Sigmoid colon (tissue), 7 donors: ENCODE results near the gene PLEKHG7. TPM values are rescaled to one million over a fixed set of nuclear protein-coding genes. Genes with fewer than 3 reads are reported as not detected.
"Not testable (repeated sequence)": the region's sequence is repeated elsewhere in the genome, so short reads cannot be mapped to it uniquely, and the experiment has no call there.

Experiments
- DNase-seq: peaks from one replicate; pipeline ENCODE4 v3.0.0-alpha.2; 2019
- H3K27ac ChIP-seq, 4 donors: fragments of 200-600 bp; sonication (generic); one replicate each; pipeline ENCODE4 v1.5.1; 2016 to 2019; ENCODE audit warnings: mild to moderate bottlenecking in 1 of 4
- H3K27me3 ChIP-seq, 3 donors: fragments of 200-600 bp; sonication (generic); one replicate each; pipeline ENCODE4 v1.5.1; 2019; ENCODE audit warnings: mild to moderate bottlenecking in 1 of 3
- H3K36me3 ChIP-seq, 4 donors: fragments of 200-600 bp; sonication (generic); one replicate each; pipeline ENCODE4 v1.5.1; 2016 to 2019
- H3K4me1 ChIP-seq, 4 donors: fragments of 200-600 bp; sonication (generic); one replicate each; pipeline ENCODE4 v1.5.1; 2017 to 2019
- H3K4me3 ChIP-seq, 4 donors: fragments of 200-600 bp; sonication (generic); one replicate each; pipeline ENCODE4 v1.5.1; 2017 to 2019; ENCODE audit warnings: mild to moderate bottlenecking in 2 of 4, moderate library complexity in 1 of 4
- H3K9me3 ChIP-seq, 4 donors: fragments of 200-600 bp in 3 of 4; sonication (generic) in 3 of 4; one replicate each; pipeline versions ENCODE4 v1.5.1 to v1.6.1; 2013 to 2019
- CTCF ChIP-seq, 4 experiments: fragments of 450-650 bp in 3 of 4; fragments of 200-600 bp in 1 of 4; IDR thresholded peaks; one replicate each; pipeline ENCODE4 v1.5.1; 2016 to 2019; ENCODE audit warnings: antibody characterized with exemption in 4 of 4, mild to moderate bottlenecking in 3 of 4, moderate library complexity in 2 of 4
- EP300 ChIP-seq, 4 donors: sonication (generic); formaldehyde crosslinking; IDR thresholded peaks; one replicate each; pipeline ENCODE4 v1.6.1; 2017; ENCODE audit warnings: antibody characterized with exemption in 4 of 4
- POLR2A ChIP-seq, 2 donors: fragments of 450-650 bp; IDR thresholded peaks; one replicate each; pipeline ENCODE4 v1.6.1; 2016; ENCODE audit warnings: antibody characterized with exemption in 2 of 2, mild to moderate bottlenecking in 2 of 2, moderate library complexity in 2 of 2
- POLR2AphosphoS5 ChIP-seq, 4 donors: sonication (generic); formaldehyde crosslinking; IDR thresholded peaks; one replicate each; pipeline ENCODE4 v1.6.1; 2017; ENCODE audit warnings: antibody characterized with exemption in 4 of 4
- WGBS, 2 donors: extraction: QIAGEN DNeasy Blood & Tissue Kit; methylation state at CpG; one replicate each; pipeline ENCODE4 v1.1.7; 2013; 5-methylcytosine and 5-hydroxymethylcytosine counted together
- intact Hi-C: fragments of 100-400 bp; cut with DNase I; formaldehyde crosslinking; loops from one replicate; pipeline ENCODE4 v1.15.1; 2023
- polyA plus RNA-seq, 3 donors: library from polyadenylated mRNA; stranded (reverse); fragments of 200-250 nt; gene quantifications; one replicate each; pipeline ENCODE4 v1.2.3, GENCODE V29; 2013
- total RNA-seq, 4 donors: library from RNA; depleted of rRNA; stranded (reverse); fragments of >200 nt; gene quantifications; one replicate each; pipeline ENCODE4 v1.1.0, GENCODE V29; 2016
- donor health status: healthy with polysubstance abuse.
- donor health status: Bipolar disorder and iron deficiency.
- donor health status: healthy.

The PLEKHG7 gene
- total and polyA plus RNA-seq, 7 donors: 0.23 to 0.71 (median 0.50) TPM; not detected in 3

- 85 to 95% methylated on average over 4 of the region's 4 CpGs for WGBS, 2 donors
- TF ChIP-seq POLR2AphosphoS5 (IDR thresholded peaks at IDR 0.05) (no peak), CTCF (IDR thresholded peaks at IDR 0.05) (no peak), POLR2A (IDR thresholded peaks at IDR 0.05) (no peak), EP300 (IDR thresholded peaks at IDR 0.05) (no peak)
Observed at GRCh38 chr12:92657770-92658169, 45.0 kb upstream of the PLEKHG7 start.

GRCh38 chr12:92658611-92659010, 44.2 kb upstream of the PLEKHG7 start:
- no peak overlapping the region for H3K4me3 ChIP-seq
- H3K4me1 ChIP-seq: peaks cover 0 to 5% (median 0%) of the 10 kb centered on the region in 4 donors
- no peak overlapping the region for H3K27ac ChIP-seq
- H3K27me3 ChIP-seq: no peaks in the 10 kb centered on the region
- no peaks in the 10 kb centered on the region for H3K9me3 ChIP-seq
- intact Hi-C loops: no loop called here
- 98% methylated on average over 2 of the region's 2 CpGs for WGBS, 2 donors
- no peaks in the 10 kb centered on the region for H3K36me3 ChIP-seq
- no peak for DNase-seq
- no peak for TF ChIP-seq EP300 (IDR thresholded peaks at IDR 0.05)
- no peak for TF ChIP-seq CTCF (IDR thresholded peaks at IDR 0.05)
- no peak for TF ChIP-seq POLR2A (IDR thresholded peaks at IDR 0.05)
- no peak for TF ChIP-seq POLR2AphosphoS5 (IDR thresholded peaks at IDR 0.05)

More at GRCh38 chr12:92657770-92658169, 45.0 kb upstream of the PLEKHG7 start:
- H3K27me3 ChIP-seq: no peaks in the 10 kb centered on the region
- intact Hi-C loops: no loop called here
- no peak overlapping the region for H3K4me3 ChIP-seq
- no peaks in the 10 kb centered on the region for H3K9me3 ChIP-seq
- peaks cover 0 to 5% (median 0%) of the 10 kb centered on the region in 4 donors for H3K4me1 ChIP-seq
- no peak for DNase-seq
- H3K27ac ChIP-seq: no peak overlapping the region
- no peaks in the 10 kb centered on the region for H3K36me3 ChIP-seq

- Histone ChIP-seq H3K27ac (no peak overlapping the region), H3K27me3 (no peaks in the 10 kb centered on the region), H3K4me1 (no peaks in the 10 kb centered on the region), H3K36me3 (no peaks in the 10 kb centered on the region), H3K4me3 (no peak overlapping the region), H3K9me3 (no peaks in the 10 kb centered on the region)
- intact Hi-C loops: no loop called here
- 97% methylated on average over 6 of the region's 6 CpGs for WGBS, 2 donors
- DNase-seq: no peak
- TF ChIP-seq POLR2A (IDR thresholded peaks at IDR 0.05) (no peak), POLR2AphosphoS5 (IDR thresholded peaks at IDR 0.05) (no peak), CTCF (IDR thresholded peaks at IDR 0.05) (no peak), EP300 (IDR thresholded peaks at IDR 0.05) (no peak)
Observed at GRCh38 chr12:92661269-92661668, 41.5 kb upstream of the PLEKHG7 start.

GRCh38 chr12:92665496-92665895, 37.3 kb upstream of the PLEKHG7 start:
- no peaks in the 10 kb centered on the region for H3K36me3 ChIP-seq
- intact Hi-C loops: no loop called here
- TF ChIP-seq POLR2AphosphoS5 (IDR thresholded peaks at IDR 0.05) (no peak), POLR2A (IDR thresholded peaks at IDR 0.05) (no peak), EP300 (IDR thresholded peaks at IDR 0.05) (no peak), CTCF (IDR thresholded peaks at IDR 0.05) (no peak)
- H3K4me3 ChIP-seq: no peak overlapping the region
- no peaks in the 10 kb centered on the region for H3K4me1 ChIP-seq
- no peak for DNase-seq
- no peaks in the 10 kb centered on the region for H3K27me3 ChIP-seq
- no peak overlapping the region for H3K27ac ChIP-seq
- H3K9me3 ChIP-seq: no peaks in the 10 kb centered on the region
- 97 to 99% methylated on average over 2 of the region's 2 CpGs for WGBS, 2 donors

- DNase-seq: no peak
- Histone ChIP-seq H3K27ac (no peak overlapping the region), H3K9me3 (no peaks in the 10 kb centered on the region), H3K4me1 (no peaks in the 10 kb centered on the region), H3K36me3 (no peaks in the 10 kb centered on the region), H3K4me3 (no peak overlapping the region), H3K27me3 (no peaks in the 10 kb centered on the region)
- no peak for TF ChIP-seq EP300 (IDR thresholded peaks at IDR 0.05)
- no peak for TF ChIP-seq CTCF (IDR thresholded peaks at IDR 0.05)
- no peak for TF ChIP-seq POLR2A (IDR thresholded peaks at IDR 0.05)
- no peak for TF ChIP-seq POLR2AphosphoS5 (IDR thresholded peaks at IDR 0.05)
- intact Hi-C loops: no loop called here
Observed at GRCh38 chr12:92668739-92669138, 34.0 kb upstream of the PLEKHG7 start.

- 91 to 95% methylated on average over 11 of the region's 11 CpGs for WGBS, 2 donors
- H3K27ac ChIP-seq, H3K36me3 ChIP-seq, intact Hi-C loops, H3K9me3 ChIP-seq, H3K4me1 ChIP-seq, H3K27me3 ChIP-seq, DNase-seq, H3K4me3 ChIP-seq: not testable (repeated sequence)
Observed at GRCh38 chr12:92671524-92671923, 31.3 kb upstream of the PLEKHG7 start.
